Ascending aorta (tissue), 2 donors: Measurements from ENCODE around the gene EMP1. TPM values are rescaled to one million over a fixed set of nuclear protein-coding genes. Genes with fewer than 3 reads are reported as not detected.

Experiments used
- DNase-seq, 2 donors: peaks; one replicate each; pipeline ENCODE4 v3.0.0-alpha.2; 2019; ENCODE audit warnings: low spot score in 2 of 2
- H3K27ac ChIP-seq, 2 donors: fragments of 200-600 bp; sonication (generic); one replicate each; pipeline ENCODE4 v1.5.1; 2016 to 2017; ENCODE audit warnings: mild to moderate bottlenecking in 1 of 2
- H3K27me3 ChIP-seq: fragments of 200-600 bp; sonication (generic); one replicate; pipeline ENCODE4 v1.5.1; 2017
- H3K36me3 ChIP-seq, 2 donors: fragments of 200-600 bp; sonication (generic); one replicate each; pipeline ENCODE4 v1.5.1; 2016
- H3K4me1 ChIP-seq, 2 donors: fragments of 200-600 bp; sonication (generic); one replicate each; pipeline ENCODE4 v1.5.1; 2016 to 2017; ENCODE audit warnings: mild to moderate bottlenecking in 1 of 2
- H3K4me3 ChIP-seq, 2 donors: fragments of 200-600 bp; sonication (generic); one replicate each; pipeline ENCODE4 v1.5.1; 2016 to 2017; ENCODE audit warnings: mild to moderate bottlenecking in 1 of 2
- H3K9me3 ChIP-seq, 2 donors: fragments of 200-600 bp; sonication (generic); one replicate each; pipeline ENCODE4 v1.5.1; 2016
- intact Hi-C: fragments of 100-400 bp; cut with DNase I; formaldehyde crosslinking; loops from one replicate; pipeline ENCODE4 v1.15.1; 2023
- total RNA-seq: library from RNA; depleted of rRNA; stranded (reverse); fragments of >200 nt; gene quantifications from one replicate; pipeline ENCODE4 v1.1.0, GENCODE V29; 2016
- TF ChIP-seq, protein P1 (sequence below), 3 experiments: fragments of 200-600 bp in 2 of 3; fragments of 450-650 bp in 1 of 3; sonication (generic) in 2 of 3; IDR thresholded peaks; one replicate each; pipeline ENCODE4 v1.5.1; 2016 to 2019; ENCODE audit warnings: antibody characterized with exemption in 3 of 3, mild to moderate bottlenecking in 1 of 3, moderate library complexity in 1 of 3

EMP1 gene
- total RNA-seq, 1 donor from 2014 or later = 588 TPM

DNA sequence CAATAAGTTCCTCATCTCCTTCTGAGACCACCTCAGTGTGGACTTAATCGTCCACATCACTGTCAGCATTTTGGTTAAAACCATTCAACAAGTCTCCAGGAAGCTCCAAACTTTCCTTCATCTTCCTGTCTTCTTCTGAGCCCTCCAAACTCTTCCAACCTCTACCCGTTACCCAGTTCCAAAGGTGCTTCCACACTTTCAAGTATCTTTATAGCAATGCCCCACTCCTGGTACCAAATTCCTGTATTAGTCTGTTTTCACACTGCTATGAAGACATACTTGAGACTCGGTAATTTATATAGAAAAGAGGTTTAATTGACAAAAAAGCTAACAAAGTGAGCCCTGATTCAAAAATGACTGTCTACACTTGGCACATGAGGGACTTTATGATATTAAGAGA lies 22.8 kb downstream of the EMP1 start:
- no peaks in the 10 kb centered on the region for H3K4me1 ChIP-seq
- H3K27me3 ChIP-seq = no peaks in the 10 kb centered on the region
- DNase-seq = no peak
- H3K36me3 ChIP-seq = peaks cover 10 to 35% of the 10 kb centered on the region in 2 donors
- intact Hi-C loops = loop anchor here (10.0 kb wide), 1 partner anchor 435 kb away; the partner anchor contains the start of gene APOLD1
- TF ChIP-seq, protein P1, sequence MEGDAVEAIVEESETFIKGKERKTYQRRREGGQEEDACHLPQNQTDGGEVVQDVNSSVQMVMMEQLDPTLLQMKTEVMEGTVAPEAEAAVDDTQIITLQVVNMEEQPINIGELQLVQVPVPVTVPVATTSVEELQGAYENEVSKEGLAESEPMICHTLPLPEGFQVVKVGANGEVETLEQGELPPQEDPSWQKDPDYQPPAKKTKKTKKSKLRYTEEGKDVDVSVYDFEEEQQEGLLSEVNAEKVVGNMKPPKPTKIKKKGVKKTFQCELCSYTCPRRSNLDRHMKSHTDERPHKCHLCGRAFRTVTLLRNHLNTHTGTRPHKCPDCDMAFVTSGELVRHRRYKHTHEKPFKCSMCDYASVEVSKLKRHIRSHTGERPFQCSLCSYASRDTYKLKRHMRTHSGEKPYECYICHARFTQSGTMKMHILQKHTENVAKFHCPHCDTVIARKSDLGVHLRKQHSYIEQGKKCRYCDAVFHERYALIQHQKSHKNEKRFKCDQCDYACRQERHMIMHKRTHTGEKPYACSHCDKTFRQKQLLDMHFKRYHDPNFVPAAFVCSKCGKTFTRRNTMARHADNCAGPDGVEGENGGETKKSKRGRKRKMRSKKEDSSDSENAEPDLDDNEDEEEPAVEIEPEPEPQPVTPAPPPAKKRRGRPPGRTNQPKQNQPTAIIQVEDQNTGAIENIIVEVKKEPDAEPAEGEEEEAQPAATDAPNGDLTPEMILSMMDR (IDR thresholded peaks at IDR 0.05) = no peak
- no peak overlapping the region for H3K27ac ChIP-seq
- H3K9me3 ChIP-seq = no peaks in the 10 kb centered on the region
- no peak overlapping the region for H3K4me3 ChIP-seq

DNA sequence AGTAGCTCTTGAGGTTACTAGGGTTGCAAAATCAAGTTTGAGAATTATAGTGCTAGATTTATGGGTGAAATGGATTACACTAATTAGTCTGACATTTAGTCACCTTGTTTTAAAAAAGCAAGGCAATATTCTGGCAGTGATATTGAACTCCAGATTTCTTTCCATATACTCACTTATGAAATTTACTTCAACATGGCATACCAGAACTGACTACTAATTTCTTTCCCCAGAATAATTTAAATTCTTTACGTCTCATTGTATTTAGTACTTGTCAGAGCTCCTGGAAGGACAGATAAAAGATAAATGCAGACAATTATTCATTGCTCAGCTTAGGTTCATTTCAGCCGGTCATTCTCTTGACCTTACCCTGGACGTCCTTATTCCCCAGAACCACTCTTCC lies 24.3 kb downstream of the EMP1 start:
- intact Hi-C loops = no loop called here

DNA sequence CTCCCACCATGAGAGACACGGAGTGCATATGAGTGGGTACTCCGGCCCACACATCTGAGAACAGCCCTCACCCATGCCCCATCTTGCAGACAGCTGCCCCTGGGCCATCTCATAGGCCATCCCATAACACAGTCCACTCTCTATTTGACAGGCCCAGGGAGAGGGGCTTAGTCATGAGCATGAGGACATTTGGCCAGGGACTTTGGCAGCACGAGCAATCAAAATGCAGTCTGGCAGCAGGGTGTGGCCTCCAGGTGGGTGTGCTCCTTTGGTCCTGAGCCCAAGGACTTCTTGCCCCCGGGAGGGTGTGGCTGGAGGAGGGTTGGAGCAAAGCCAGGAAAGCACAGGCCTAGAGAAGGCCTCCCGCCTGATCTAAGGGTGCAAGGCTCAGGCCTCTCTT lies 25.6 kb downstream of the EMP1 start:
- intact Hi-C loops = no loop called here
- Histone ChIP-seq H3K9me3 (no peaks in the 10 kb centered on the region), H3K4me3 (no peak overlapping the region), H3K27me3 (no peaks in the 10 kb centered on the region), H3K27ac (no peak overlapping the region), H3K36me3 (peaks cover 0 to 7% of the 10 kb centered on the region in 2 donors), H3K4me1 (no peaks in the 10 kb centered on the region)
- DNase-seq = no peak
- TF ChIP-seq, protein P1 (IDR thresholded peaks at IDR 0.05) = no peak

More for the DNA sequence above, 24.3 kb downstream of the EMP1 start:
- Histone ChIP-seq H3K36me3 (peaks cover 0 to 20% of the 10 kb centered on the region in 2 donors), H3K4me1 (no peaks in the 10 kb centered on the region), H3K4me3 (no peak overlapping the region), H3K27ac (no peak overlapping the region), H3K9me3 (no peaks in the 10 kb centered on the region), H3K27me3 (no peaks in the 10 kb centered on the region)
- DNase-seq = no peak
- TF ChIP-seq, protein P1 (IDR thresholded peaks at IDR 0.05) = no peak

DNA sequence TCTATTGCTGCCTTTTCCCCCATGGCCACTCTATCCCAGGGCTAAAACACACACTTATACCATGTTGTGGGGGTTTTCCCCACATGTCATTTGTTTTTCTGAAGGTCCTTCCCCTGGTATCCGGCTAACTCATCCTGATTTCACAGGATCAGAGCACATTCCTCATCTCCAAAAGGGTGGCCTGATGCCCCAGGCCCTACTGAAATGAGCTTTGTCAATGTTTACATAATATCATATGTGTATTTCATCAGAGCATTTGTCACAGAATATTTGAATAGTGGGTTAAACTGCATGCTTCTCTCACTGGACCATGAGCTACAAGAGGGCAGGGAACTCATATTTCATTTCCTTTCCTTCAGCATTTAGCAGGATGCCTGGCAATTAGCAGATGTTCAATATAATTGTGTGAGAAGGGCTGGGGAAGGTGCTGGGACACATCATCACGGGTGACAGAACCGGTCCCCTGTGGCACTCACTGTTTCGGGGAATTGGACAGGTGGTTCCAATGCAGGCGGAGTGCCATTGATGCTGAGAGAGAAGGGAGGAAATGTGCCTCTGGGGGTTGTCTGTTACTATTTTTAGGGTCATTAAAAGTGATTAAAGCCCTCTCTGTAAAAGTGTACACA lies 26.8 kb downstream of the EMP1 start:
- intact Hi-C loops = no loop called here
- DNase-seq = no peak

DNA sequence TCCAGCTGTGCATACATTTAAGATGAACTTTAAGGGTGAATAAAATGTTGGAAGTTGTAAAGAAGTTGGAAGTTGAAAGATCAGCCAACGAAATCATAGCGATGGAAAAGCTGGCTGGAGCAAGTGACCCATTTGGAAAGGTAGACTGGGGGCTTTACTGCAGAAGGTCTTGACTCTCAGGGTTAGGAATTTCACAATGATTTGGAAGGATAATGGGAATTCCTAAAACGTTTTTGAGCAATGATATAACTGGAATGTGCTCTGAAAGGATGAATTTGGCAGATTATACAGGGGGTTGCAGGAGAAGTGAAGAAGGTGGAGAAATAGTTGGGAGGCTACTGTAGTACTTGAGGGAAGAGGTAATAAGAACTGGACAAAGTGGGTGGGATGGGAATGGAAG lies 27.4 kb downstream of the EMP1 start:
- DNase-seq = no peak
- intact Hi-C loops = no loop called here
- TF ChIP-seq, protein P1 (IDR thresholded peaks at IDR 0.05) = no peak
- H3K27ac ChIP-seq = no peak overlapping the region
- H3K9me3 ChIP-seq = no peaks in the 10 kb centered on the region
- no peaks in the 10 kb centered on the region for H3K36me3 ChIP-seq
- no peak overlapping the region for H3K4me3 ChIP-seq
- no peaks in the 10 kb centered on the region for H3K27me3 ChIP-seq
- no peaks in the 10 kb centered on the region for H3K4me1 ChIP-seq

More for the DNA sequence above, 26.8 kb downstream of the EMP1 start:
- no peak overlapping the region for H3K27ac ChIP-seq
- H3K27me3 ChIP-seq = no peaks in the 10 kb centered on the region
- no peaks in the 10 kb centered on the region for H3K4me1 ChIP-seq
- H3K36me3 ChIP-seq = no peaks in the 10 kb centered on the region
- no peaks in the 10 kb centered on the region for H3K9me3 ChIP-seq
- TF ChIP-seq, protein P1 (IDR thresholded peaks at IDR 0.05) = no peak
- H3K4me3 ChIP-seq = no peak overlapping the region
